Stimulated activated CD8-positive, alpha-beta memory T cell treated with anti-CD3 and anti-CD28 coated beads, Interleukin-2, amount 100 ng/mL, for 1 hour (primary cell): Measurements from ENCODE around the gene ZKSCAN3.
"Not testable (repeated sequence)": the region's sequence is repeated elsewhere in the genome, so short reads cannot be mapped to it uniquely, and the experiment has no call there.

Source experiments
- DNase-seq, 2 donors: peaks; one replicate each; pipeline ENCODE4 v3.0.0-alpha.2; 2020; ENCODE audit warnings: low read depth in 2 of 2

Gene ZKSCAN3

DNA sequence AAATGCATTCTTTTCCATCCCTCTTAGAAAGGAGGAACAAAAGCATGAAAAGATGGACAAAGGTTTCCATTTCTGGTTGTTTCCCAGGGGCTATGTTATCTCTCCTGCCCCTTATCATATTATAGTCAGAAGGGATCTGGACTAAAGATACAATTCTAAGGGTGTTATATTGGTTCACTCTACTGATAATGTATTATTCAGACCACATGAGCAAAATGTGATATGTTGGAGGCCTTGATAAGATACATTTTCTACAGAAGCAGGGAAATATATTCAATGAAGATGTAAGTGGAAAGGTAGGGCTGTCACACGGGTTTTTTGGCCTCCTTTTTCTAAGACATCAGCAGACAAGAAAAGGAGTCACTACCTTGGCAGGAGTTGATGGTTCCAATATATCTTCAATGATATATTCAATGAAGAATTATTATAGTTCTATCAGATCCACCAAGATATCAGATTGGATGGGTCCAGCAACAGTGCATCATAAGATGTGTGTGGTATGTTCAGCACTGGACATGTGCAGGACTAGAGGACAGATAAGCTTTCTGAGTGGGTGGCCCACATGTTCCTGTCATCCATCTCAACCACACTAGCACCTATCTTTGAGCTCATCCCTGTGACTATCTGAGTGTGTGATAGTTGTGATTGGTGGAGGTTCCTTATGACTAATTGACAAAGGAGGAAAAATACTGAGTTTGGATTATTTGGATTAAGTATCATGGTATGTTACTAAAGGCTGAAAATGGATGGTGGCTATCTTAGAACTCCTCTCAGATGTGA lies 5.7 kb upstream of the ZKSCAN3 start:
- no peak for DNase-seq

DNA sequence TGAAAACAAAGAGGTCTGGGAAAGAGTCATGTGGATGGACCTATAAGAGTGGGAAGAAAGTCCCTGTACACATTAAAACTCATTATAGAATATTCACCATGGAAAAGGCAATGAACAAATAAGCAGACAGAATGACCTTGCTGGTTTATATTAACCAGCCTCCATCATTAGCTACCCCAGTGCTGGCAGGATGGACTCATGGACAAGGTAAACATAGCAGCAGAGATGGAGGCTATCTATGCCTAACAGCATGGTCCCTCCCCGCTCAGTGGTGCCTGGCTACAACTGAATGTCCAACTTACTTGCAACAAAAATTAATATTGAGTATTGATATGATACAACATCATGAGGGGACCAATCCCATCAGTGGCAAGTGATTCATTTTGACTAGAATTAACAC lies 4.5 kb upstream of the ZKSCAN3 start:
- DNase-seq: no peak

DNA sequence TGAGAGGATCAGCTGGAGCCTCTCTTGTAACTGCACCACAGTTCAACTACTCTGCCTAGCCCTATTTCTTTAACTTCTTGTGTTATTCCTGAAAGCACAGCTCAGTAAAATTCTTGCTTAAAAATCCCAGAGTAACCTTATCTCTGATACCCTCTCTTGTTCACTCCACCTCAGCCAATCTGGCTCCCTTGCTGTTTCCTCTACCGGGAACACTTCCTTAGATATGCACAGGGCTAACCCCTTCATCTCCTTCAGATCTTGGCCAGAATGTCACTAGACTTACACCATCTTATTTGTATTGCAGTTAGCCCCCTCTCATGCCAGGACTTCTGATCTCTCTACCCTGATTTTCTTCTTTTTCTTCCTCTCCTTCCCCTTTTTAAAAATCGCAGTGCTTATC lies 2.6 kb upstream of the ZKSCAN3 start:
- no peak for DNase-seq

- no peak for DNase-seq
These were observed 329 bp upstream of the ZKSCAN3 start for GRCh38 chr6:28349344-28349891.

DNA sequence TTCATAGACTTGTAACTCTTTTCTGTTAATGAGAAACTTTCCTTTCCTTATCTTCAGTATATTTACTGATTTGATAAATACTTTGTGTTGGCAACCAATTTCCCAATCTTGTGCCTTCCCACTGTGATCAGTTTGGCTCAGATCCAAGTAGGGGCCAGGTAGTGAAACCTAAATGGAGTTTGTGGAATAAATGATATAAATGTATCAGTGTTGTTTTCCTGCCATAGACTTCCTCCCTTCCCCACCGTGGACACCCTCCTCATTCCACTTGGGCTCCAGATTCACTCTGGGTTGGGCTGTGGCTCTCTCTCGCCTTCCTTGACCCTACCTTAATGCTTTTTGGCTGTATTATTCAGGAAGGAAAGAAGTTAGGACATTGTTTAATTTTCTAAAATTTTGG lies 1.3 kb downstream of the ZKSCAN3 start:
- no peak for DNase-seq

- DNase-seq: no peak
These were observed 1.8 kb downstream of the ZKSCAN3 start for GRCh38 chr6:28351493-28351925.

DNA sequence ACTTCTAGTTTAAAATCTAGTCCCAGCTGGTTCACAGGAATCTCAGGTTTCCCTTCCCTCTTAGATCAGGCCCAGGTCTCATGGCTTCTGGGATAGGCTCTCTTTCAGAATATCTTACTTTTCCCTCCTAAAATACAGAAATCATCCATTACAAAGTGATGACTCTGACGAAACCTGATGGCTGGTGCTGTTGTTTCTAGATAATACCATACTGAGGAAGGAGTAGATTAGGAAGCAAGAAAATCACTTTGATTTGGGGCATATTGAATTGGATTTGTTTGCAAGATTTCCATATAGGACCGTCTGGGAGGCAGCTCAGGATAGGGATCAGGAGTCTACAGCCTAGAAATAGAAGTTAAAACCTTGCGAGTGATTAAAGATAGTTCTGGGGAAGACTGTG lies 3.6 kb downstream of the ZKSCAN3 start:
- DNase-seq: no peak

- no peak for DNase-seq
These were observed 4.4 kb downstream of the ZKSCAN3 start for GRCh38 chr6:28353981-28354676.

DNA sequence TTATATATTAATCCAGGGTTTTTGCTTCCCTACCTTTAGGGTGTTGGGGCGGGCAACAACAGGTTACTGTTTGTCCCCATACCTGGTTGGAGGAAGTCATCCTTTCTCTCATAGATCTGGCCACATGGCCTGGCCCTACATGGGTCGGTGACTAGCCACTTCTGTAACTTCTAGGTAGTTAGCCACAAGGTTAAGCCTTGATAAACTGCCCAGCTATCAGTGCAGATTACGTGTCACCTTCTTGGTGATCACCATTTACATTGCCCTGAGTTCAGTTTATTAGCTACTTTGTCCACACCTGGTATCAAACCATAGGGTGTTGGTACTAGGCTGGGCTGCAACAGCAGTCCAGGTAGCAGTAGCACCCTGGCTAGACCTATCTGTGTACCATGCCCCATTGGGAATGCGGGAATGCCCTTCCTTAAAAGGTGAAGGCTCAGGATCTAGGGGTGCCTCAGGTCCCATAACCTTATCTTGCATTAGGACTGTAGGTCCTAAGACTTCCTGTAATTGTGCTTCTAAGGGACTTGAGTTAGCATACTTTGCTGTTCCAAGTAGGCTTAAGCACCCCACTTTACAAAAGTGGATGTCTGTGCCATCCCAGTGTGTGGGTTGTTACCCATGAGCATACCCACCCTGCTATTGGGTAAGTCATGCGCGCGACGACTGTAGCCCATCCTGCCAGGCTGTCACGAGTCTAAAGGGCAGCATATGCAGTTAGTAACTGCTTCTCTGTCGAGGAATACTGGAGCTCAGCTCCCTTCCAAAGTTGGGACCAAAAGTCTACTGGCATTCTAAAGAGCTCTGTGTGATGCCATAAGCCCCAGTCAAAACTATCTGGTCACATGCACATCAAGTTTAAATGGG lies 5.2 kb downstream of the ZKSCAN3 start:
- no peak for DNase-seq

GRCh38 chr6:28355743-28356665 lies 6.3 kb downstream of the ZKSCAN3 start:
- peak; percentile 15 to 23 for DNase-seq

DNA sequence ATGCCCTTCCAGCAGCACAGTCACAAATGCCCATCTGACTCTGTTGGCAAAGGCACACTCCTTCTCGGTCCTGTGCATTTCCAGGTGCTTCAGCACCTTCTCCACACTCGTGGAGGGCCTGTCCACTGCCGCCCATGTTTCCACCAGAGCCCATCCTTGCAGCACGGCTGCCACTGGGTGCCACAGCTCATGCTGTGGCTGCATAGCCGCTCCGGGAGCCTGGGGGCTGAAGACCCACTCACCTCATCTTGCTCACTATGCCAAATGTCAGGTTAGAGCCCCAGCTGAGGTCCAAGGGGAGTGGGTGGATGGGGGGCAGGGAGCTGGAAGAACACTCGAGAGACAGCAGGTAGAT lies 6.9 kb downstream of the ZKSCAN3 start:
- no peak for DNase-seq

DNA sequence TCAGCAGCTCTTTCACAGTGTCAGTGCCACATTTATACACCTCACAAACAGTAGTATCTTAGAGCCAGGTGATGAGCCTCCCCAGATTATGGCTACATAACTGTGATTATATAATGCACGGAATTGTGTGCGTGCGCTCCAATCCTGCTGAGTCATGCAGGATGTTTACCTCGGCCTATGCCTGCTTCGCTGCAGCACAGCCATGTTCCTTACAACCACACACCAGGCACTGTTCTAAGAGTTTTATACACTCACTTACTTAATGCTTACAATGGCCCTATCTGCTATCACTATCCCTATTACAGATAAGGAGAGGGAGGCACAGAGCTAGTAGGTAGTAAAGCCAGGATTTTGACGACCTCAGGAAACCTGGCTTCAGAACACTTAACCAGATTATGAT lies 7.3 kb downstream of the ZKSCAN3 start:
- DNase-seq: no peak

DNA sequence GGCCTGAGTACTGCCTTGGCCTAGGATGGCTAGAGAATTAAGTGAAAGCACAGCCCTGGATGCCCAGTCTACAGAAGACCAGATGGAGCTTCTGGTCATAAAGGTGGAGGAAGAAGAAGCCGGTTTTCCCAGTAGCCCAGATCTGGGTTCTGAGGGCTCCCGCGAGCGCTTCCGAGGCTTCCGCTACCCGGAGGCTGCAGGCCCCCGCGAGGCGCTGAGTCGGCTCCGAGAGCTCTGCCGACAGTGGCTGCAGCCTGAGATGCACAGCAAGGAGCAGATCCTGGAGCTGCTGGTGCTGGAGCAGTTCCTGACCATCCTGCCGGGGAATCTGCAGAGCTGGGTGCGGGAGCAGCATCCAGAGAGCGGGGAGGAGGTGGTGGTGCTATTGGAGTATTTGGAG lies 9.8 kb downstream of the ZKSCAN3 start:
- not testable (repeated sequence) for DNase-seq

DNA sequence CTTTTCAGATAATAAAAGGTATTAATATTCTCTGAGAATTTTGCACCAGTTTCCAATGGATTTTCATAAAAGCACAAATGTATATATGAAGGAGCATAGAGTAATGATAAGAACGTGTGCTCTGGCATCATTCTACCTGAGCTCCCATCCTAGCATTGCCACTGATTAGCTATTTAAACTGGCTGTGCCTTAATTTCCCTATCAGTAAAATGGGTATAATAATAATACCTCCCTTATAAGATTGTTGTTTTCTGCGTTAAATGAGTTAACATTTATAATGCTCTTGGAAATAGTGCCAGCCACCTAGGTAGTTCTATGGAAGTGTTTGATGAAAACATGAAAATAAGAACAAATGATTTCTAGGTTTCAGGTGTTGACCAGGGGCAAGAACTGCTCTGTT lies 11.2 kb downstream of the ZKSCAN3 start:
- DNase-seq: no peak

DNA sequence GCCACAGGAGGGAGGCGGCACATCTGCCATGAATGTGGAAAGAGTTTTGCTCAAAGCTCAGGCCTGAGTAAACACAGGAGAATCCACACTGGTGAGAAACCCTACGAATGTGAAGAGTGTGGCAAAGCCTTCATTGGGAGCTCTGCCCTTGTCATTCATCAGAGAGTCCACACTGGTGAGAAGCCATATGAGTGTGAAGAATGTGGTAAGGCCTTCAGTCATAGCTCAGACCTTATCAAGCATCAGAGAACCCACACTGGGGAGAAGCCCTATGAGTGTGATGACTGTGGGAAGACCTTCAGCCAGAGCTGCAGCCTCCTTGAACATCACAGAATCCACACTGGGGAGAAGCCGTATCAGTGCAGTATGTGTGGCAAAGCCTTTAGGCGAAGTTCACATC lies 15.8 kb downstream of the ZKSCAN3 start:
- not testable (repeated sequence) for DNase-seq

DNA sequence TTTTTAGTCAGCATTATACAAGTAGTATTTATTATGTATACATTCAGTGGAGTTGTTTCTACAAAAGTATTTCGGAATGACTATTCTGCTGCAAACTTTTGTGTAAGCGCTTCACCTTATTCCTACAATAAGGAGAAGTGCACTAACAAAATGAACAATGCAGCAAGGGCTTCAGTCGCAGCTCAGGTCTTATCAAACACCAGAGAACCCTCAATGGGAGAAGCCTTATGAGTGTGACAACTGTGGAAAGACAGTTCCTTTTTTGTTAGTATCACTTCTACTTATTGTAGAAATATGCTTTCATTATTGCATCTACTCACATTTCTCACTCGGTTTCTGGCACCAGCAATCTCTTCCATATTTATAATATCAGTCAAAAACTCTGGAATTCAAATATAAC lies 18.8 kb downstream of the ZKSCAN3 start:
- no peak for DNase-seq

GRCh38 chr6:28369463-28369862 lies 19.7 kb downstream of the ZKSCAN3 start:
- DNase-seq: no peak

- no peak for DNase-seq
These were observed 20.7 kb downstream of the ZKSCAN3 start for GRCh38 chr6:28370440-28370839.

GRCh38 chr6:28371280-28371679 lies 21.5 kb downstream of the ZKSCAN3 start:
- DNase-seq: no peak

- DNase-seq: no peak
These were observed 22.1 kb downstream of the ZKSCAN3 start for GRCh38 chr6:28371706-28372451.
